Panc1 (cell line): ENCODE results near the gene RANBP17. TPM values are rescaled to one million over a fixed set of nuclear protein-coding genes. Genes with fewer than 3 reads are reported as not detected.

Experiments used
- ATAC-seq: fragments of 200-7000 bp; cut with Tn5 transposase; 2 replicates; pipeline ENCODE4 v1.9.1; 2020; ENCODE audit warnings: mild to moderate bottlenecking, moderate library complexity
- BruUV-seq: library from RNA; stranded (reverse); fragments of 400-500 nt; replicated peaks from 2 replicates; lab custom pipeline; 2021; lab: Mats Ljungman, UMichigan
- CTCF ChIA-PET: fragments of 300-600 bp; sonication (Branson Sonifier 250); formaldehyde crosslinking; loops from one replicate; lab custom pipeline; 2022; ENCODE audit warnings: antibody characterized with exemption; lab: Charles Lee
- POLR2A ChIA-PET: fragments of 300-600 bp; sonication (Branson Sonifier 250); formaldehyde crosslinking; loops from one replicate; lab custom pipeline; 2022; ENCODE audit warnings: antibody characterized with exemption; lab: Charles Lee
- DNase-seq: peaks from one replicate; pipeline ENCODE4 v3.0.0-alpha.2; 2010; ENCODE audit warnings: low read depth, low spot score
- H3K27ac ChIP-seq: 2 replicates; pipeline ENCODE4 v1.5.1; 2011; ENCODE audit warnings: mild to moderate bottlenecking, low read length, inconsistent platforms
- H3K27me3 ChIP-seq: fragments of 200-500 bp; sonication (Bioruptor generic); 2 replicates; pipeline ENCODE4 v1.6.0; 2014; ENCODE audit warnings: low read length, inconsistent platforms; ENCODE audit not compliant: control insufficient read depth, insufficient read depth
- H3K36me3 ChIP-seq: fragments of 200-500 bp; sonication (Bioruptor generic); 2 replicates; pipeline ENCODE4 v1.5.1; 2014; ENCODE audit warnings: inconsistent platforms, mild to moderate bottlenecking, low read length, moderate library complexity; ENCODE audit not compliant: control insufficient read depth, insufficient read depth
- H3K4me1 ChIP-seq: 2 replicates; pipeline ENCODE4 v1.5.1; 2011; ENCODE audit warnings: inconsistent platforms, mild to moderate bottlenecking, low read length, moderate library complexity; ENCODE audit not compliant: control insufficient read depth, insufficient read depth
- H3K4me3 ChIP-seq, 2 experiments: 2 replicates each; pipeline ENCODE4 v1.5.1; 2011 to 2012; ENCODE audit warnings: low read depth in 2 of 2, low read length in 2 of 2, mild to moderate bottlenecking in 2 of 2, inconsistent platforms in 1 of 2, moderate library complexity in 1 of 2
- H3K9me3 ChIP-seq: fragments of 200-500 bp; sonication (Bioruptor generic); 2 replicates; pipeline ENCODE4 v1.5.1; 2014; ENCODE audit warnings: low read depth, mild to moderate bottlenecking, inconsistent platforms, low read length, moderate library complexity; ENCODE audit not compliant: control insufficient read depth, insufficient read depth
- CTCF ChIP-seq: fragments of 450-650 bp; IDR thresholded peaks from 2 replicates; pipeline ENCODE4 v1.5.1; 2017; ENCODE audit warnings: mild to moderate bottlenecking
- POLR2AphosphoS5 ChIP-seq: IDR thresholded peaks from 2 replicates; pipeline ENCODE4 v1.6.1; 2012; ENCODE audit warnings: mild to moderate bottlenecking, low read depth, low read length, moderate library complexity
- REST ChIP-seq, 2 experiments: IDR thresholded peaks; 2 replicates each; pipeline ENCODE4 v1.6.1; 2011 to 2012; ENCODE audit warnings: low read depth in 2 of 2, control low read depth in 1 of 2, low read length in 1 of 2, mild to moderate bottlenecking in 1 of 2, moderate library complexity in 1 of 2; ENCODE audit not compliant: insufficient read depth in 1 of 2
- SIN3A ChIP-seq: IDR thresholded peaks from 2 replicates; pipeline ENCODE4 v1.6.1; 2012; ENCODE audit warnings: low read depth, mild to moderate bottlenecking, low read length, moderate library complexity, borderline replicate concordance; ENCODE audit not compliant: insufficient read depth
- TCF7L2 ChIP-seq: IDR thresholded peaks from 2 replicates; pipeline ENCODE4 v1.6.1; 2011; ENCODE audit warnings: mild to moderate bottlenecking, low read depth, low read length, inconsistent platforms
- in situ Hi-C: cut with HindIII; loops from 2 replicates; pipeline ENCODE4 v1.10.0; 2016; ENCODE audit warnings: low sequenced_read_pairs, low pct_unique_long_range_greater_than_20kb
- intact Hi-C: fragments of 100-400 bp; cut with micrococcal nuclease; formaldehyde crosslinking; loops from one replicate; pipeline ENCODE4 v1.10.0; 2022; ENCODE audit not compliant: unreplicated experiment
- total RNA-seq: library from RNA; stranded (reverse); gene quantifications from one replicate; pipeline ENCODE4 v1.2.1, GENCODE V29; 2021; ENCODE audit not compliant: unreplicated experiment

The RANBP17 gene
- total RNA-seq, 1 experiment from 2014 or later = not detected

- Histone ChIP-seq H3K27me3 (peaks cover 16% of the 10 kb centered on the region), H3K4me1 (no peaks in the 10 kb centered on the region), H3K27ac (no peak overlapping the region), H3K9me3 (no peaks in the 10 kb centered on the region), H3K4me3 (no peak overlapping the region), H3K36me3 (no peaks in the 10 kb centered on the region)
- CTCF ChIA-PET = no interaction called here
- POLR2A ChIA-PET = no interaction called here
- intact Hi-C loops = no loop called here
- in situ Hi-C loops = no loop called here
- BruUV-seq = no TSS peak
- DNase-seq (no peak), ATAC-seq (no peak)
- TF ChIP-seq POLR2AphosphoS5 (no peak), SIN3A (no peak), CTCF (no peak), REST (IDR thresholded peaks at IDR 0.05; ENCODE audit: insufficient read depth in 1 of 2, low read depth in 2 of 2, low read length in 1 of 2) (no peak), TCF7L2 (no peak)
These were observed 403.0 kb downstream of the RANBP17 start for GRCh38 chr5:171264843-171265242.

- no peaks in the 10 kb centered on the region for H3K36me3 ChIP-seq
- H3K9me3 ChIP-seq = no peaks in the 10 kb centered on the region
- H3K27ac ChIP-seq = no peak overlapping the region
- intact Hi-C loops = no loop called here
- no TSS peak for BruUV-seq
- ATAC-seq (no peak), DNase-seq (no peak)
- H3K4me3 ChIP-seq = no peak overlapping the region
- peaks cover 6% of the 10 kb centered on the region for H3K27me3 ChIP-seq
- no peaks in the 10 kb centered on the region for H3K4me1 ChIP-seq
- ChIA-PET CTCF (no interaction called here), POLR2A (no interaction called here)
- in situ Hi-C loops = no loop called here
- TF ChIP-seq POLR2AphosphoS5 (no peak), CTCF (no peak), SIN3A (no peak), TCF7L2 (no peak), REST (IDR thresholded peaks at IDR 0.05; ENCODE audit: insufficient read depth in 1 of 2, low read depth in 2 of 2, low read length in 1 of 2) (no peak)
These were observed 407.1 kb downstream of the RANBP17 start for GRCh38 chr5:171268700-171269620.
